AG09309 (cell line): ENCODE measurements around the gene RFX7.
"Not testable (repeated sequence)": the region's sequence is repeated elsewhere in the genome, so short reads cannot be mapped to it uniquely, and the experiment has no call there.

Experiments
- DNase-seq: peaks from one replicate; pipeline ENCODE4 v3.0.0-alpha.2; 2010; ENCODE audit warnings: low read depth
- H3K4me3 ChIP-seq: 2 replicates; pipeline ENCODE4 v1.5.1; 2011; ENCODE audit warnings: mild to moderate bottlenecking, low read depth, low read length, moderate library complexity; ENCODE audit not compliant: control insufficient read depth
- CTCF ChIP-seq: IDR thresholded peaks from 2 replicates; pipeline ENCODE4 v1.5.1; 2011; ENCODE audit warnings: mild to moderate bottlenecking, low read depth, low read length, inconsistent platforms; ENCODE audit not compliant: insufficient read depth, control insufficient read depth; ENCODE audit errors: missing control alignments

RFX7 gene

GRCh38 chr15:56208185-56208584, 35.5 kb downstream of the RFX7 start:
- H3K4me3 ChIP-seq: no peak overlapping the region
- no peak for TF ChIP-seq CTCF

GRCh38 chr15:56207711-56208110, 36.0 kb downstream of the RFX7 start:
- no peak overlapping the region for H3K4me3 ChIP-seq
- TF ChIP-seq CTCF: no peak
- no peak for DNase-seq

More at GRCh38 chr15:56208185-56208584, 35.5 kb downstream of the RFX7 start:
- DNase-seq: no peak

GRCh38 chr15:56207092-56207491, 36.6 kb downstream of the RFX7 start:
- no peak for DNase-seq
- no peak overlapping the region for H3K4me3 ChIP-seq
- TF ChIP-seq CTCF: no peak

- H3K4me3 ChIP-seq: no peak overlapping the region
- TF ChIP-seq CTCF: no peak
- peak; percentile 4 for DNase-seq
Observed at GRCh38 chr15:56205061-56205876, 38.4 kb downstream of the RFX7 start.

GRCh38 chr15:56203312-56203922, 40.3 kb downstream of the RFX7 start:
- DNase-seq: not testable (repeated sequence)

GRCh38 chr15:56202701-56203100, 41.0 kb downstream of the RFX7 start:
- no peak for DNase-seq
- no peak overlapping the region for H3K4me3 ChIP-seq
- no peak for TF ChIP-seq CTCF

More at GRCh38 chr15:56203312-56203922, 40.3 kb downstream of the RFX7 start:
- not testable (repeated sequence) for H3K4me3 ChIP-seq

GRCh38 chr15:56199038-56199437, 44.6 kb downstream of the RFX7 start:
- H3K4me3 ChIP-seq: no peak overlapping the region
- DNase-seq: no peak
- TF ChIP-seq CTCF: no peak
